PFSK-1 (cell line): ENCODE data around the gene DDX39A.

ENCODE experiments used
- POLR2AphosphoS5 ChIP-seq: IDR thresholded peaks from 2 replicates; pipeline ENCODE4 v1.6.1; 2012; ENCODE audit warnings: low read depth, mild to moderate bottlenecking, control low read depth, low read length, moderate library complexity
- SIN3A ChIP-seq: IDR thresholded peaks from 2 replicates; pipeline ENCODE4 v1.6.1; 2012; ENCODE audit warnings: mild to moderate bottlenecking, low read length, moderate library complexity, borderline replicate concordance; ENCODE audit not compliant: insufficient read depth
- TAF1 ChIP-seq: IDR thresholded peaks from 2 replicates; pipeline ENCODE4 v1.6.1; 2012; ENCODE audit warnings: low read length, control low read depth, borderline replicate concordance; ENCODE audit not compliant: insufficient read depth
- TF ChIP-seq, protein P1 (sequence below), 2 experiments: IDR thresholded peaks; 2 replicates each; pipeline versions ENCODE4 v1.6.1 to v1.8.0; 2011 to 2012; ENCODE audit warnings: low read depth in 2 of 2, low read length in 2 of 2, control low read depth in 1 of 2, inconsistent platforms in 1 of 2, mild to moderate bottlenecking in 1 of 2, moderate library complexity in 1 of 2; ENCODE audit not compliant: insufficient read depth in 1 of 2

DNA sequence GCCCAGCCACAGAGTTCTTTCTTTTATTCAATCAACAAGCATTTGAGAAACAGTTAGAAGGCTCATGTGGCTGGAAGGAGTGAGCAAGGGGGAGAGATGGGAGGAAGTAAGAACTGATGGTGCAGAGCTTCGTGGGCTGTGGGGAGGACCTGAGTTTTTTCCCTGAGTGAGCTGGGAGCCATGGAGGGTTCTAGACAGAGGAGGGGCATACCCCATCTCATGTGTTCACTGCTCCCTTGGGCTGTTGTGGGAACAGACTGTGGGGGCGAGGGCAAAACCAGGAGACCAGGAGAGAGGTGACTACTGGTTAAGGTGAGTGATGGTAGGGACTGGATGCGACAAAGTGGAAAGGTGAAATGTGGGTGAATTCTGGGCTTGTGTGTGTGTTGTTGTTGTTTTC, 11.6 kb upstream of the DDX39A start:
- TF ChIP-seq SIN3A (no peak), TAF1 (no peak), POLR2AphosphoS5 (no peak)
- TF ChIP-seq, protein P1, sequence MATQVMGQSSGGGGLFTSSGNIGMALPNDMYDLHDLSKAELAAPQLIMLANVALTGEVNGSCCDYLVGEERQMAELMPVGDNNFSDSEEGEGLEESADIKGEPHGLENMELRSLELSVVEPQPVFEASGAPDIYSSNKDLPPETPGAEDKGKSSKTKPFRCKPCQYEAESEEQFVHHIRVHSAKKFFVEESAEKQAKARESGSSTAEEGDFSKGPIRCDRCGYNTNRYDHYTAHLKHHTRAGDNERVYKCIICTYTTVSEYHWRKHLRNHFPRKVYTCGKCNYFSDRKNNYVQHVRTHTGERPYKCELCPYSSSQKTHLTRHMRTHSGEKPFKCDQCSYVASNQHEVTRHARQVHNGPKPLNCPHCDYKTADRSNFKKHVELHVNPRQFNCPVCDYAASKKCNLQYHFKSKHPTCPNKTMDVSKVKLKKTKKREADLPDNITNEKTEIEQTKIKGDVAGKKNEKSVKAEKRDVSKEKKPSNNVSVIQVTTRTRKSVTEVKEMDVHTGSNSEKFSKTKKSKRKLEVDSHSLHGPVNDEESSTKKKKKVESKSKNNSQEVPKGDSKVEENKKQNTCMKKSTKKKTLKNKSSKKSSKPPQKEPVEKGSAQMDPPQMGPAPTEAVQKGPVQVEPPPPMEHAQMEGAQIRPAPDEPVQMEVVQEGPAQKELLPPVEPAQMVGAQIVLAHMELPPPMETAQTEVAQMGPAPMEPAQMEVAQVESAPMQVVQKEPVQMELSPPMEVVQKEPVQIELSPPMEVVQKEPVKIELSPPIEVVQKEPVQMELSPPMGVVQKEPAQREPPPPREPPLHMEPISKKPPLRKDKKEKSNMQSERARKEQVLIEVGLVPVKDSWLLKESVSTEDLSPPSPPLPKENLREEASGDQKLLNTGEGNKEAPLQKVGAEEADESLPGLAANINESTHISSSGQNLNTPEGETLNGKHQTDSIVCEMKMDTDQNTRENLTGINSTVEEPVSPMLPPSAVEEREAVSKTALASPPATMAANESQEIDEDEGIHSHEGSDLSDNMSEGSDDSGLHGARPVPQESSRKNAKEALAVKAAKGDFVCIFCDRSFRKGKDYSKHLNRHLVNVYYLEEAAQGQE (IDR thresholded peaks at IDR 0.05; ENCODE audit: insufficient read depth in 1 of 2, low read depth in 2 of 2, low read length in 2 of 2) = no peak
